HG02610 (cell line): Measurements from ENCODE around the gene C1GALT1C1.

Experiments
- ATAC-seq: cut with Tn5 transposase; IDR thresholded peaks from one replicate; pipeline ENCODE4 v1.9.1; 2021; ENCODE audit warnings: mild to moderate bottlenecking, moderate library complexity; ENCODE audit not compliant: unreplicated experiment

The C1GALT1C1 gene

GRCh38 chrX:120603707-120604360 lies 26.0 kb downstream of the C1GALT1C1 start, which contains the start of gene MCTS1:
MCTS1 (plus strand) TSS chrX:120604101; CDS start chrX:120604237, 136 bp downstream.
- peak; percentile 97 for ATAC-seq

- ATAC-seq: no peak
Measured at GRCh38 chrX:120585702-120586101, 44.2 kb downstream of the C1GALT1C1 start.
